NCI-H524 treated with DMSO at 0.1 percent for 48 hours (cell line): Measurements from ENCODE around the gene MYD88.

ENCODE experiments used
- DNase-seq: peaks from one replicate; lab custom pipeline; 2025; lab: John Stamatoyannopoulos, UW

Gene MYD88

GRCh38 chr3:38165722-38166387 is 27.4 kb downstream of the MYD88 start:
- DNase-seq: no peak

- no peak for DNase-seq
Measured at GRCh38 chr3:38167591-38167990, 29.1 kb downstream of the MYD88 start.

GRCh38 chr3:38168151-38169026 is 29.9 kb downstream of the MYD88 start:
- DNase-seq: no peak

- no peak for DNase-seq
Measured at GRCh38 chr3:38169027-38169317, 30.5 kb downstream of the MYD88 start.

- no peak for DNase-seq
Measured at GRCh38 chr3:38170722-38171121, 32.3 kb downstream of the MYD88 start.

- DNase-seq: no peak
Measured at GRCh38 chr3:38171622-38172021, 33.2 kb downstream of the MYD88 start.

GRCh38 chr3:38173834-38174418 is 35.5 kb downstream of the MYD88 start:
- DNase-seq: no peak

GRCh38 chr3:38177181-38177580 is 38.7 kb downstream of the MYD88 start:
- no peak for DNase-seq

GRCh38 chr3:38186781-38187180 is 48.3 kb downstream of the MYD88 start:
- DNase-seq: no peak

- DNase-seq: no peak
Measured at GRCh38 chr3:38190481-38190881, 52.0 kb downstream of the MYD88 start.
